H1 (cell line): ENCODE measurements around the gene PCNA. TPM values are rescaled to one million over a fixed set of nuclear protein-coding genes. Genes with fewer than 3 reads are reported as not detected.

Experiments
- CTCF ChIA-PET: fragments of 300-600 bp; sonication (Branson Sonifier 250); formaldehyde crosslinking; loops from one replicate; lab custom pipeline; 2021; ENCODE audit not compliant: partially characterized antibody; lab: Charles Lee
- POLR2A ChIA-PET: fragments of 300-600 bp; sonication (Branson Sonifier 250); formaldehyde crosslinking; loops from one replicate; lab custom pipeline; 2021; ENCODE audit warnings: inconsistent platforms; ENCODE audit not compliant: partially characterized antibody; lab: Charles Lee
- DNase-seq, 2 experiments: peaks; one replicate each; pipeline versions ENCODE4 v3.0.0 to v3.0.0-alpha.2; 2010 to 2022; ENCODE audit warnings: low spot score in 2 of 2, low read depth in 1 of 2, mixed read lengths in 1 of 2
- FAIRE-seq: peaks from 2 replicates; lab custom pipeline; 2011; peaks lifted over from hg19 to GRCh38; lab: Jason Lieb, UNC
- H2AFZ ChIP-seq: 2 replicates; pipeline ENCODE4 v1.8.1; 2012; ENCODE audit warnings: low read length, inconsistent platforms
- H2AK5ac ChIP-seq: 2 replicates; pipeline ENCODE4 v1.6.1; 2013; ENCODE audit warnings: low read depth, low read length
- H2BK120ac ChIP-seq: replicated peaks from 2 replicates; pipeline ENCODE3; 2013; ENCODE audit warnings: low read depth, low read length, inconsistent platforms
- H2BK12ac ChIP-seq: 2 replicates; pipeline ENCODE4 v1.6.1; 2013; ENCODE audit warnings: low read depth, low read length
- H2BK15ac ChIP-seq: 2 replicates; pipeline ENCODE4 v1.6.1; 2013; ENCODE audit warnings: low read length
- H2BK20ac ChIP-seq: 2 replicates; pipeline ENCODE4 v1.6.1; 2013; ENCODE audit warnings: low read length
- H2BK5ac ChIP-seq: 2 replicates; pipeline ENCODE4 v1.6.1; 2013; ENCODE audit warnings: low read depth, low read length
- H3K14ac ChIP-seq: 2 replicates; pipeline ENCODE4 v1.6.1; 2013; ENCODE audit warnings: inconsistent platforms; ENCODE audit not compliant: insufficient read length
- H3K18ac ChIP-seq: 2 replicates; pipeline ENCODE4 v1.6.1; 2013; ENCODE audit warnings: low read length; ENCODE audit errors: extremely low read depth
- H3K23ac ChIP-seq: 2 replicates; pipeline ENCODE4 v1.6.1; 2013; ENCODE audit warnings: inconsistent platforms; ENCODE audit not compliant: insufficient read length
- H3K23me2 ChIP-seq: 2 replicates; pipeline ENCODE4 v1.6.1; 2013; ENCODE audit warnings: low read depth, low read length
- H3K27ac ChIP-seq: 2 replicates; pipeline ENCODE4 v1.6.1; 2011; ENCODE audit warnings: low read depth, low read length, inconsistent platforms
- H3K27me3 ChIP-seq, 4 experiments: replicated peaks in 1 of 4; 1 replicate in 1 of 4; 2 replicates in 3 of 4; pipeline versions ENCODE4 v1.6.1 to v1.8.1; 2011 to 2013; ENCODE audit warnings: low read length in 3 of 4, mild to moderate bottlenecking in 3 of 4, inconsistent platforms in 2 of 4, mixed read lengths in 2 of 4, moderate library complexity in 1 of 4; ENCODE audit not compliant: control insufficient read depth in 3 of 4, insufficient read depth in 3 of 4; ENCODE audit errors: extremely low read depth in 1 of 4
- H3K36me3 ChIP-seq, 4 experiments: 2 replicates each; pipeline versions ENCODE4 v1.6.1 to v1.8.1; 2011 to 2013; ENCODE audit warnings: mild to moderate bottlenecking in 4 of 4, low read length in 3 of 4, moderate library complexity in 2 of 4, control low read depth in 1 of 4, inconsistent platforms in 1 of 4; ENCODE audit not compliant: insufficient read depth in 4 of 4, control insufficient read depth in 2 of 4
- H3K4ac ChIP-seq: replicated peaks from 2 replicates; pipeline ENCODE3; 2013; ENCODE audit warnings: low read length, low read depth, mixed read lengths, inconsistent platforms; ENCODE audit not compliant: insufficient read length
- H3K4me1 ChIP-seq, 4 experiments: replicated peaks in 1 of 4; 1 replicate in 1 of 4; 2 replicates in 3 of 4; pipeline versions ENCODE4 v1.6.1 to v1.8.1; 2011 to 2013; ENCODE audit warnings: low read length in 3 of 4, inconsistent platforms in 2 of 4, mixed read lengths in 1 of 4; ENCODE audit not compliant: insufficient read depth in 4 of 4, control insufficient read depth in 3 of 4
- H3K4me2 ChIP-seq, 2 experiments: 2 replicates each; pipeline versions ENCODE4 v1.6.1 to v1.8.1; 2011 to 2013; ENCODE audit warnings: low read depth in 2 of 2, low read length in 2 of 2, control low read depth in 1 of 2, inconsistent platforms in 1 of 2, mild to moderate bottlenecking in 1 of 2; ENCODE audit not compliant: insufficient read depth in 1 of 2
- H3K4me3 ChIP-seq, 4 experiments: fragments of 200-600, 300-600 bp in 1 of 4; sonication (generic), shearing (Covaris generic), sonication (Bioruptor Twin) in 1 of 4; 2 replicates each; pipeline versions ENCODE4 v1.5.1 to v1.8.1; 2011 to 2016; ENCODE audit warnings: low read length in 4 of 4, low read depth in 3 of 4, control low read depth in 2 of 4, inconsistent platforms in 2 of 4, mild to moderate bottlenecking in 2 of 4, mixed read lengths in 1 of 4, moderate library complexity in 1 of 4; ENCODE audit not compliant: insufficient read depth in 2 of 4; ENCODE audit errors: extremely low read depth in 1 of 4
- H3K56ac ChIP-seq: replicated peaks from 2 replicates; pipeline ENCODE3; 2013; ENCODE audit warnings: low read depth, mild to moderate bottlenecking, mixed read lengths, low read length, inconsistent platforms; ENCODE audit not compliant: insufficient read length
- H3K79me1 ChIP-seq: 2 replicates; pipeline ENCODE4 v1.6.1; 2013; ENCODE audit warnings: low read depth, low read length, control low read depth
- H3K79me2 ChIP-seq, 2 experiments: 2 replicates each; pipeline versions ENCODE4 v1.6.1 to v1.8.1; 2012 to 2013; ENCODE audit warnings: low read length in 2 of 2, mild to moderate bottlenecking in 2 of 2, inconsistent platforms in 1 of 2; ENCODE audit not compliant: insufficient read depth in 2 of 2, control insufficient read depth in 1 of 2
- H3K9ac ChIP-seq, 4 experiments: replicated peaks in 1 of 4; 1 replicate in 1 of 4; 2 replicates in 3 of 4; pipeline versions ENCODE4 v1.6.1 to v1.8.1; 2011 to 2013; ENCODE audit warnings: low read depth in 3 of 4, low read length in 3 of 4, control low read depth in 2 of 4, mild to moderate bottlenecking in 2 of 4, moderate library complexity in 2 of 4, inconsistent platforms in 1 of 4; ENCODE audit errors: extremely low read depth in 1 of 4
- H3K9me3 ChIP-seq, 2 experiments: 2 replicates each; pipeline versions ENCODE4 v1.6.1 to v1.8.1; 2012 to 2013; ENCODE audit warnings: mild to moderate bottlenecking in 2 of 2, moderate library complexity in 2 of 2, control low read depth in 1 of 2, inconsistent platforms in 1 of 2, low read depth in 1 of 2, low read length in 1 of 2, mixed read lengths in 1 of 2; ENCODE audit not compliant: insufficient read depth in 2 of 2
- H4K20me1 ChIP-seq, 2 experiments: replicated peaks in 1 of 2; 2 replicates each; pipeline versions ENCODE3 to v1.8.1; 2011 to 2013; ENCODE audit warnings: inconsistent platforms in 2 of 2, low read length in 2 of 2, mild to moderate bottlenecking in 1 of 2; ENCODE audit not compliant: insufficient read depth in 2 of 2, control insufficient read depth in 1 of 2
- H4K5ac ChIP-seq: 2 replicates; pipeline ENCODE4 v1.6.1; 2013; ENCODE audit warnings: low read length, low read depth, mixed read lengths, inconsistent platforms; ENCODE audit not compliant: insufficient read length
- H4K8ac ChIP-seq: 2 replicates; pipeline ENCODE4 v1.8.0; 2013; ENCODE audit warnings: mild to moderate bottlenecking, moderate library complexity, low read length, inconsistent platforms; ENCODE audit not compliant: insufficient read depth; ENCODE audit errors: extremely low read depth
- H4K91ac ChIP-seq: replicated peaks from 2 replicates; pipeline ENCODE3; 2013; ENCODE audit warnings: low read length, mixed read lengths, inconsistent platforms; ENCODE audit not compliant: insufficient read length
- ASH2L ChIP-seq: fragments of 200-600, 300-600 bp; sonication (generic); IDR thresholded peaks from one replicate; pipeline ENCODE4 v1.7.1; 2017; ENCODE audit warnings: low read length
- CBX8 ChIP-seq: fragments of 300-800, 300-1000 bp; sonication (generic); IDR thresholded peaks from 2 replicates; pipeline ENCODE4 v1.7.1; 2016; ENCODE audit warnings: low read depth, low read length, borderline replicate concordance
- CEBPB ChIP-seq: IDR thresholded peaks from 2 replicates; pipeline ENCODE4 v1.6.1; 2012; ENCODE audit warnings: low read depth, low read length
- CHD1 ChIP-seq: IDR thresholded peaks from 2 replicates; pipeline ENCODE4 v1.6.1; 2012; ENCODE audit warnings: low read depth, low read length, improper control_type of control experiment
- CHD2 ChIP-seq: IDR thresholded peaks from 2 replicates; pipeline ENCODE4 v1.6.1; 2012; ENCODE audit warnings: low read length, improper control_type of control experiment
- HDAC2 ChIP-seq, 2 experiments: fragments of 300-600 bp in 1 of 2; sonication (generic) in 1 of 2; IDR thresholded peaks; 2 replicates each; pipeline ENCODE4 v1.6.1; 2011 to 2012; ENCODE audit warnings: low read depth in 2 of 2, low read length in 2 of 2, mild to moderate bottlenecking in 2 of 2, moderate library complexity in 2 of 2, borderline replicate concordance in 1 of 2, inconsistent platforms in 1 of 2
- SIRT6 ChIP-seq: IDR thresholded peaks from one replicate; pipeline ENCODE4 v1.7.1; 2012; ENCODE audit warnings: low read length, inconsistent platforms
- WGBS, 2 experiments: shearing (Covaris generic) in 1 of 2; methylation state at CpG; one replicate each; pipeline versions ENCODE4 v1.1.6 to v1.1.7; 2013 to 2015; ENCODE audit warnings: low lambda C conversion rate in 2 of 2, mixed read lengths in 2 of 2, inconsistent platforms in 1 of 2, low coverage in 1 of 2, missing lambda C conversion rate in 1 of 2; ENCODE audit not compliant: insufficient replicate concordance in 2 of 2, insufficient coverage in 1 of 2, insufficient read length in 1 of 2; ENCODE audit errors: extremely low coverage in 1 of 2, missing lambda C conversion rate in 1 of 2; 5-methylcytosine and 5-hydroxymethylcytosine counted together
- polyA plus RNA-seq, 7 experiments: library from polyadenylated mRNA; depleted of rRNA in 3 of 7; stranded (reverse) in 5 of 7; unstranded in 2 of 7; fragments of >200 nt in 5 of 7; fragments of 200-250 nt in 2 of 7; gene quantifications; 1 replicate in 5 of 7; 2 replicates in 1 of 7; 4 replicates in 1 of 7; pipeline versions ENCODE4 v1.2.1 to v1.2.3, GENCODE V29; 2011 to 2013; ENCODE audit warnings: missing spikeins in 2 of 7, mixed read lengths in 2 of 7
- total RNA-seq: library from RNA; stranded (reverse); fragmentation: NEBNext Ultra II Directional; extraction: Animal tissue kit (Norgen Biotek cat#: 25700); gene quantifications from 2 replicates; pipeline ENCODE4 v1.2.1, GENCODE V29; 2021

Gene PCNA
- total and polyA plus RNA-seq, 2 of the 8 experiments (the other 6 are each of a cell fraction or from before 2014, with no cell fraction given) = 290 to 737 TPM

DNA sequence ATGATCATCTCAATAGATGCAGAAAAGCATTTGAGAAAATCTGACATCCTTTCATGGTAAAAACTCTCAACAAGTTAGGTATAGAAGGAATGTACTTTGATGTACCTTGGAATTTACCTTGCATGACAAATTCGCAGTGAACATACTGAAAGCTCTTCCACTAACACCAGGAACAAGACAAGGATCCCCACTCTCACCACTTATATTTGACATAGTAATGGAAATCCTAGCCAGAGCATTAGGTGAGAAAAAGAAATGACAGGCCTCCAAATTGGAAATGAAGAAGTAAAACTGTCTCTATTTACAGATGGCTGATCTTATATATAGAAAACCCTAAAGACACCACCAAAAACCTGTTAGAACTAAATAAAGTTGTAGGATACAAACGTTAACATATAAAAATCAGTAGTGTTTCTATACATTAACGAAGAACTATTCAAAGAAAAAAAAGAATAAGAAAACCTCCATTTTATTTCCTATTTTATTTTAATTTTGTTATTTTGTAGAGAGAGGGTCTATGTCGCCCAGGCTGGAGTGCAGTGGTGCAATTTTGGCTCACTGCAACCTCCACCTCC lies 26.9 kb downstream of the PCNA start:
- Histone ChIP-seq H2BK12ac (no peak overlapping the region), H4K5ac (no peak overlapping the region), H3K79me1 (no peaks in the 10 kb centered on the region), H3K23me2 (no peaks in the 10 kb centered on the region), H2AK5ac (no peak overlapping the region), H3K9ac (no peak overlapping the region), H2BK20ac (no peak overlapping the region), H3K14ac (no peak overlapping the region), H4K20me1 (no peaks in the 10 kb centered on the region), H3K4me2 (no peak overlapping the region), H4K8ac (no peak overlapping the region), H3K23ac (no peak overlapping the region), H3K18ac (no peak overlapping the region), H3K36me3 (peaks cover 0 to 10% (median 3%) of the 10 kb centered on the region in 4 experiments; a peak in 4 of 8 replicates), H2AFZ (no peak overlapping the region), H3K79me2 (no peaks in the 10 kb centered on the region), H3K4me3 (no peak overlapping the region), H3K9me3 (no peaks in the 10 kb centered on the region), H3K27me3 (no peaks in the 10 kb centered on the region), H4K91ac (no peak overlapping the region), H2BK15ac (no peak overlapping the region), H3K4ac (no peak overlapping the region), H2BK5ac (no peak overlapping the region), H2BK120ac (no peak overlapping the region), H3K56ac (no peak overlapping the region), H3K27ac (no peak overlapping the region), H3K4me1 (no peaks in the 10 kb centered on the region)
- ChIA-PET POLR2A (interaction anchor here (0.9 to 3.3 kb wide), 2 partner anchors 18 to 24 kb away, joined by 3 to 11 read pairs; no protein-coding TSS in a partner anchor), CTCF (interaction anchor here (1.2 to 2.0 kb wide), 3 partner anchors 10 to 334 kb away, joined by 3 to 8 read pairs (median 4); no protein-coding TSS in a partner anchor)
- WGBS, 2 experiments = 70% methylated on average over 4 of the region's 4 CpGs; no CpG with 5 or more reads in 1 of the 2 experiments
- DNase-seq = no peak
- FAIRE-seq = no peak
- TF ChIP-seq SIRT6 (no peak), ASH2L (no peak), CBX8 (no peak), CEBPB (no peak), CHD2 (no peak), HDAC2 (IDR thresholded peaks at IDR 0.05; ENCODE audit: borderline replicate concordance in 1 of 2, low read depth in 2 of 2, low read length in 2 of 2) (no peak), CHD1 (no peak)
